Stimulated activated CD8-positive, alpha-beta memory T cell treated with anti-CD3 and anti-CD28 coated beads, Interleukin-2, amount 100 ng/mL, for 48 hours (primary cell): Measurements from ENCODE around the gene MUCL3.
"Not testable (repeated sequence)": the region's sequence is repeated elsewhere in the genome, so short reads cannot be mapped to it uniquely, and the experiment has no call there.

Experiments used
- DNase-seq, 2 donors: peaks; one replicate each; pipeline ENCODE4 v3.0.0-alpha.2; 2020; ENCODE audit warnings: low read depth in 2 of 2

Gene MUCL3

GRCh38 chr6:30940361-30940986, at the start of gene MUCL3:
MUCL3 (plus strand) TSS chr6:30940973; CDS start chr6:30941000, 27 bp downstream.
- DNase-seq: no peak

GRCh38 chr6:30891450-30891723, 49.4 kb upstream of the MUCL3 start:
- DNase-seq: no peak

- DNase-seq: no peak
These were observed 48.8 kb upstream of the MUCL3 start for GRCh38 chr6:30891816-30892538.

GRCh38 chr6:30893001-30893591, 47.7 kb upstream of the MUCL3 start:
- DNase-seq: no peak

- DNase-seq: no peak
These were observed 47.1 kb upstream of the MUCL3 start for GRCh38 chr6:30893666-30894065.

- DNase-seq: no peak
These were observed 46.4 kb upstream of the MUCL3 start for GRCh38 chr6:30894381-30894780.

GRCh38 chr6:30894935-30895334, 45.8 kb upstream of the MUCL3 start:
- DNase-seq: no peak

GRCh38 chr6:30895343-30895742, 45.4 kb upstream of the MUCL3 start:
- no peak for DNase-seq

GRCh38 chr6:30896541-30896940, 44.2 kb upstream of the MUCL3 start:
- DNase-seq: no peak

GRCh38 chr6:30897882-30898281, 42.9 kb upstream of the MUCL3 start:
- no peak for DNase-seq

- no peak for DNase-seq
These were observed 41.9 kb upstream of the MUCL3 start for GRCh38 chr6:30898750-30899360.

- DNase-seq: no peak
These were observed 39.8 kb upstream of the MUCL3 start for GRCh38 chr6:30900863-30901417.

- no peak for DNase-seq
These were observed 39.3 kb upstream of the MUCL3 start for GRCh38 chr6:30901436-30901835.

GRCh38 chr6:30902196-30902595, 38.6 kb upstream of the MUCL3 start:
- not testable (repeated sequence) for DNase-seq

- DNase-seq: no peak
These were observed 38.1 kb upstream of the MUCL3 start for GRCh38 chr6:30902709-30903108.

- no peak for DNase-seq
These were observed 37.5 kb upstream of the MUCL3 start for GRCh38 chr6:30903236-30903635.

GRCh38 chr6:30907290-30907757, 33.4 kb upstream of the MUCL3 start:
- DNase-seq: not testable (repeated sequence)

- peak; percentile 89 to 93 for DNase-seq
These were observed 32.8 kb upstream of the MUCL3 start, which contains the start of gene GTF2H4 for GRCh38 chr6:30907758-30908591. GTF2H4 (plus strand) TSS chr6:30908207.

GRCh38 chr6:30908700-30909099, 32.1 kb upstream of the MUCL3 start:
- no peak for DNase-seq

GRCh38 chr6:30910473-30910872, 30.3 kb upstream of the MUCL3 start:
- DNase-seq: not testable (repeated sequence)

GRCh38 chr6:30912746-30913520, 27.8 kb upstream of the MUCL3 start:
- DNase-seq: no peak
